DMS53 treated with DMSO at 0.1 percent for 48 hours (cell line): ENCODE measurements around the gene CXCL5.
"Not testable (repeated sequence)": the region's sequence is repeated elsewhere in the genome, so short reads cannot be mapped to it uniquely, and the experiment has no call there.

ENCODE experiments used
- DNase-seq: peaks from one replicate; lab custom pipeline; 2025; ENCODE audit not compliant: unreplicated experiment; lab: John Stamatoyannopoulos, UW

The CXCL5 gene

DNA sequence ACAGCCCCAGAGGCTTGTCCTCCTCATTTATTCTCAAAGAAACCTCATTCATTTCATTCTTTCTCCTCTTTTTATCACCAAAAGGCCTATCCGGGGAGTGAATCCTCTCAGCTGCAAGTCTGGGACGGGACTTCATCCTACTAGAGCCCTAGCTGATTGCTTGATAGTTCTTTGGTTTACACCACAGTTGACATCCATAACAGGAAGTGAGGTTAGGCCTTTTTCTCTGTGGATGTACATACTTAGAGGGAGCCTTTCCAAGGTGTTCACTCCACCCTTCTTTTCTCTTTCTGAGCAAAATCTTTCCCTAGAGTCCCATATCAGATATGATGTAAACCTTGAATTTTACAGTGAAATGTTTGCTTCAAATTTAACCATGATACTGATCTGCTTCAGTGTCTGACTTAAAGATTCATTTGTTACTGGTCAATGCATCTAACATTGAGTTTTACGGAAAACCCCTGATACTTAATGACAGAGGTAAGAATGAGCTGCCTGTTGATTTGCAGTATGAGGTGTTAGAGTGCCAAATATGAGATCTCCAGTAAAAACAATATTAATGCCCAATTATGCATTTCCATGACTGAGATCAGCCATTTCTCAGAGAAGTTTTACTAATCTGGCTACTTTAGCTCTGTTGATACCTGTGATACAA, 16.8 kb upstream of the CXCL5 start:
- DNase-seq = no peak

GRCh38 chr4:74014332-74014731, 15.9 kb upstream of the CXCL5 start:
- DNase-seq = no peak

- no peak for DNase-seq
Observed at GRCh38 chr4:74013264-74013663, 14.8 kb upstream of the CXCL5 start.

GRCh38 chr4:74012130-74012529, 13.7 kb upstream of the CXCL5 start:
- no peak for DNase-seq

DNA sequence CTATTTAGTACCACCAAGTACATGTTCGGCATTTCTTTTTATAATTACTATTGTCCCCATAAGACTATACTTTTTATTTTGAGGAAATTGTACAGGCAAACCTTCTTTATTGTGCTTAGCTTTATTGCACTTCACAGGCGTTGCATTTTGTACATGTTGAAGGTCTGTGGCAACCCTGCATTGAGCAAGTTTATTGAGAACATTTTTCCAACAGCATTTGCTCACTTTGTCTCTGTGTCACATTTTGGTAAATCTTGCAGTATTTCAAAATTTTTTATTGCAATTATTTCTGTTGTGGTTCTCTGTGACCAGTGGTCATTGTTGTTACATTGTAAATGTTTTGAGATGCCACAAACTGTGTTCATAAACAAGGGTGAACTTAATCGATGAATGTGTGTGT, 10.8 kb upstream of the CXCL5 start:
- no peak for DNase-seq

DNA sequence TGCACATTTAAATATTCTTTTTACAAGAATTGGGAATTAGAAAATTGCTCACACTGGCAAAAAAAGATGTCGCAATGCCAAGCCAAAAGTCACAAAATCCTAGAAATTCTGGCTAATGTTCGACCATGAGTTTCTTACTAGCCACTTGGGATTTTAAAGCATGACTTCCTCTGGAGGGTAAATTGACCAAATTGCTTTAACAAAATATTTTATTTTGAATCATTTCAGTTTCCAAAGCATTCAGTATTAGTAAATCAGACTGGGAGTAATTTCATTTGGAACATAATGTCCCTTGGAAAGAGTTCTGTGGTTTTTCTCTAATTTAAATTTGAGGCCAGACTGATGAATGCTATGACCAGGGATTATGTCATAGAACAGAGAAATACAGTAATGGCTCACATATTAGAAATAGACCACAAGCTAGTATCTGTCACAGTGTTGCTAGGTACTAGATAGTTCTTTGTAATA, 7.6 kb upstream of the CXCL5 start:
- no peak for DNase-seq

DNA sequence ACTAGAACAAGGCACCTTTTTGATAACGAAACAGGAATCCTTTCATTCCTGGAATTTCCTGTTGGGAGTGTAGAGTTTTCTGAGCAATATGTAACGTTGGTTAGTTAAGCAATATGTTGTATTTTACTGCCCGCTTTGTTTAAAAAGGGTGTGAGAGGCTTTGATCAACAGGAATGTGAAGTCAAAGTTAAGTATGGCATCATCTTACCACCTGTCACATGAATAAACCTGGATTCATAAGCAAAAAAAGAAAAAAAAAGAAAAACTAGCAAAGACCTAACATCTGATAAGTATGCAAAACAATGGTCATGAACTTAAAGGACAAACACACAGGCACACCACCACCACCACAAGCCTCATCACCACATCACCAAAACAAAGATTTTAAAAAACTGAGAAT, 7.1 kb upstream of the CXCL5 start:
- no peak for DNase-seq

DNA sequence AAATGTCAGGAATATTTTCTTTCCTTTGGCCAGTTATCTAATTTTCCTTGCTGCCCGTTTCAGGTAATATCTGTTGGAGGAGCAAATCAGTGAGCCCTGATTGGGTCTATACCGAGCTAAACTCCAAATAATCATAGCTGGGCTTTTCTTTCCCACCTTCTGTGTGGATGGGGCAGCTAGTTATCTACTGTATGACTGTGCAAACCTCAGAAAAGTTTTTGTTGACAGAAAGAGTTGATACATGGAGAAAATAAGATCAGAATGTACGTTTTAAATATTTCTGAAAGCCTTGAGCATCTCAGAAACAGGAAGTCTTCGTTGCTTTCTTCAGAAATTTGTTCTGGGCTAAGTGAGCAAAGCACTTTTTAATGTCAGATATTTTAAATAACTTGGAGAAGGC, 6.2 kb upstream of the CXCL5 start:
- DNase-seq = no peak

- DNase-seq = no peak
Observed at GRCh38 chr4:74000301-74000700, 1.8 kb upstream of the CXCL5 start.

DNA sequence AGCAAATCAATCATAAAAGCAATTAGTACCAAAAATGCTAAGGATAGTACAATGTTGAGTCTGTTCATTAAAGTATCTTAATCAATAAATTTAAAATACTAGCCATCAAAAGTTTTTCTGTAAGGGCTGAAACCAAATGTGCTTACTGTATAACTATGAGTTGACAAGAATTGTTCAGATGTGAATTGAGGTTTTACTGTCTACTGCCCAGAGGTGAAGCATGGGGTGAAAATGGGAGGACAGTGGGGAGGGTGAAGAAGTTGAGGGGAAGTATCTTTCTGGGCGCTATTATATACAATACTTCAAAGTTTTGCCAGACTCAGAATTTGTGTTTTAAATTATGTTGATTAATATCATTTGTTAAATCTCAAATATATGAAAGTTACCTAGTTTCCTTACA, 6.4 kb downstream of the CXCL5 start:
- no peak for DNase-seq

DNA sequence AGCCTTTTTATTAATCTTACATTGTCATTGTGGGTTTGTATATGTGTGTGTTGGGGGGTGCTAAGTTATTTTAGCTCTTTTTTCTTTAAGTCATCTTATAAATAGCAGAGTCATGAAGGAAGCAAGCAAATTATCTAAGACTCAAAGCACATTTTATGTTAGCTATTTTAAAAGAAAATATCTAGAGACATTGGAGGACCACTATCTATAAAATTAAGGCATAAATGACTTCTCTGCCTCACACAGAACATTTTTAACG, 6.8 kb downstream of the CXCL5 start:
- no peak for DNase-seq

GRCh38 chr4:73990988-73991741, 7.3 kb downstream of the CXCL5 start:
- DNase-seq = no peak

DNA sequence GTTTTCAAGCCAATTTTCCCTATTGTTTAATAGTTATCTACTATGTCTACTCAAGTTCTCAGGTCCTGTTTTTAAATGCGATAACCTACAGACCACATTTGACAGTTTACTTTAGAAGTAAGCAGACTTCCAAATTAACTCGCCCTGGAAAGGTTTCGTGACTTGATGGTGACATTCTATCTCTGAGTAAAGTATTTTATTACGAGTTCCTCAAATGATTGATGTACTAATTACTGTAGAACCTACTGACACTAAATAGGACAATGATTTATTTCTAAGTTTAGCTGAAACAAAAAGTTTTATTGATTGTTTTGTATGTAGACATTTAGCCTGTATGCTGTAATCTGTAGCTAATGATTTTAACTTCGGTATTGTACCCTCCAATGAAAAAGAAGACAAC, 8.5 kb downstream of the CXCL5 start:
- DNase-seq = no peak

DNA sequence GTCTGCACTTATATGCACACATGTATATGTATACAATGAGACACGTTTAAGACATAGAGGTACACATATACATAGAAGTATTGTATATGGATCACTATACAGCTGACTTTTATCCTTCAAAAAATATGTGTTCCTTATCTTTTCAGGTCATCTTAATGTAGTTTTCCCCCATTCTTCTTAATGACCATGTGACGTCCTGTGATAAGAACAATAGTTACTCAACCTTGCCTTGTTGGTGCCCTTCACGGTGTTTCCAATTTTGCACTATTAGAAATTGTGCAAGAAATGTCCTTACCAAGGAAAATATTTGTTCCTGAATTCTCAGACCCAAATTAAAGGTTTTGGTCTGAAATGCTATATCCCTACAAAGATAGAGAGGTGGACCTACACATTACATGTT, 9.4 kb downstream of the CXCL5 start:
- no peak for DNase-seq

GRCh38 chr4:73988061-73988460, 10.4 kb downstream of the CXCL5 start, which contains the start of gene PPBP:
Gene PPBP, minus strand, starts transcription at chr4:73988190. Its CDS starts 87 bp downstream, at chr4:73988103.
- DNase-seq = no peak

DNA sequence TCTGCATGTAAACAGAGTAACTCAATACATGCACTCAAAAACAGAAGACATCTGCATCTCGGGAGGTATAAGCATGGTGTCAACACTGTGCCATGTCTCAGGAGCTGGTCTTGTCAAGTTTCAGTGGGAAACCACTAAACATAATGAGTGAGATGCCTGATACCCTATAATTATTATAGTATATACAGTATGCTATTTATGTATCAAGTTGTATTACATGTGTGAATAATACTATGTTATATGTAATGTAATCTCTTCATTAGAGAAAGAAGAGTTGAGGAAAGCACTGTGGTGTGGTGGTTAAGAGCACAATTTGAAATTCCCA, 13.0 kb downstream of the CXCL5 start:
- no peak for DNase-seq

- no peak for DNase-seq
Observed at GRCh38 chr4:73984736-73985527, 13.5 kb downstream of the CXCL5 start.

DNA sequence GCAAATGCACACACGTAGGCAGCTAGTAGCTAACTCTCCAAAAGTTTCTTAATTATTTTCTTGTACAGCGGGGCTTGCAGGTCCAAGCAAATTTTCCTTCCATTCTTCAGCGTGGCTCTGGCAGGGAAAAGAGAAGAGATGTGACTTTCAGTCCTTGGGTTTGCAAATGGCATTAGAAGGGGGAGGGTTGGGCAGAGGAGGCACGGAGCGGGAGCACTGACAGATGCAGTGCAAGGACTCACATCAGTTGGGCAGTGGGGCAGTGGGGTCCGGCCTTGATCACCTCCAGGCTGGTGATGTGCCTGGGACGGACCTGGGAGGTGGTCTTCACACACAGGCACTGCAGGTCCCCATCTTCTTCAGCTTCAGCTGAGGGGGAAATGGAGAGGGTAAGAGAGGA, 17.3 kb downstream of the CXCL5 start:
- DNase-seq = not testable (repeated sequence)

DNA sequence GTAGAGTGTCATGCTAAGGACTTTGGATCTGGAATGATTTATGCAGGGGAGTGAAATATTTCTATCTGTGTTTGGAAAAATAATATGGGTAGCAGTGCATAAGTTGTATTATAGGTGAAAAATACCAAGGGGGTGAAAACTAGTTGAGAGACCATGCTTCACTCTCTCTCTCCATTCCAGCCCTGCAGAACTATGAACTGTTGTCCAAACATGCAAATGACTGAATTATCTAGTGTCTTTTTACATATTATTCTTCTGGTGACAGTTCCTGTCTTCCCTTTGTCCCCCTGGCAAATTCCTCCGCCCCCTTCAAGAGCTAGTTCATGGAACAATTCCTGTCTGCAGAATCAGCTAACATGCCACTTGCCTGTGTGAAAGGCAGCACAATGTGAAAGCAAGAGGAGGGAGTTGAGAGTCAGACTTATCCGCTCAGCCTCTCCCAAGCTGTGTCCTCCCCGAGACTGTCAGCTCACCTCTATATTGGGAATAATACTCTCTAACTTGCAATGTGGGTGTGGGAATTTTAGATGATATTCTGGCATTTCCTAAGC, 19.0 kb downstream of the CXCL5 start:
- no peak for DNase-seq

DNA sequence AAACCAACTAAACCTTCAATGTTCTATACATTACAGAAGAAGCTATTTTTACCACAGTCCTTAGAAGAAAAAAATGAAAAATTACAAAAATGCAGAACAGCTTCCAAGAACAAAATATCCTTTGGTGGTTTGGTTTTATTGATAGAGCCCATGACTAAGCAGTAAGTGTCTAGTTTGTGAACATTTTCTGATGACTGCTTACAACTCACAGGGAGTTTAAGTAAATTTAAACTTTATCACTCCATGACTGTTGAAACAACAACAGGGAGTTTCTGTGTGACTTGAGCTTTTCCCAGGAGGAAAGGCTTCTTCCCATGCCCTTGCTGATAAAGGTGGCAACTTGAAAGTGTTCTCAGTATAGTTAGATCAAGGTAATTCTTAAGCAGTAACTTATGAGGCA, 19.6 kb downstream of the CXCL5 start:
- no peak for DNase-seq

GRCh38 chr4:73976716-73977115, 21.8 kb downstream of the CXCL5 start:
- no peak for DNase-seq

- DNase-seq = no peak
Observed at GRCh38 chr4:73976217-73976616, 22.3 kb downstream of the CXCL5 start.
